Endothelial cell of hepatic sinusoid (primary cell): Measurements from ENCODE around the gene GJA5.
"Not testable (repeated sequence)": the region's sequence is repeated elsewhere in the genome, so short reads cannot be mapped to it uniquely, and the experiment has no call there.

Experiments used
- in situ Hi-C: cut with HindIII; loops from 2 replicates; pipeline ENCODE4 v1.10.0; 2017; ENCODE audit warnings: low sequenced_read_pairs

Gene GJA5

GRCh38 chr1:147735423-147735822, 25.0 kb downstream of the GJA5 start:
- in situ Hi-C loops, result loop anchor here (5.0 kb wide), 2 partner anchors 47 to 63 kb away; partner anchors contain the start of gene ACP6

- in situ Hi-C loops, result not testable (repeated sequence)
Observed at GRCh38 chr1:147734291-147734841, 26.0 kb downstream of the GJA5 start.

DNA sequence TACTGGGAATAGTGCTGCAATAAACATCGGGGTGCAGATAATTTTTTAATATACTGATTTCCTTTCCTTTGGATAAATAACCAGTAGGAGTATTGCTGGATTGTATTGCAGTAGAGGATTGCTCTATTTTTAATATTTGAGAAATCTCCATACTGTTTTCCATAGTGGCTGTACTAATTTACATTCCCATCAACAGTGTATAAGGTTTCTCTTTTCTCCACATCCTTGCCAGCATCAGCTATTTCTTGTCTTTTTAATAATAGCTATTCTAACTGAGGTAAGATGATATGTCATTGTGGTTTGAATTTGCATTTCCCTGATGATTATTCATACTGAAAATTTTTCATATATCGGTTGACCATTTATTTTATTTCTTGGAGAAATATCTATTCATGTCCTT, 31.1 kb downstream of the GJA5 start:
- in situ Hi-C loops, result no loop called here

DNA sequence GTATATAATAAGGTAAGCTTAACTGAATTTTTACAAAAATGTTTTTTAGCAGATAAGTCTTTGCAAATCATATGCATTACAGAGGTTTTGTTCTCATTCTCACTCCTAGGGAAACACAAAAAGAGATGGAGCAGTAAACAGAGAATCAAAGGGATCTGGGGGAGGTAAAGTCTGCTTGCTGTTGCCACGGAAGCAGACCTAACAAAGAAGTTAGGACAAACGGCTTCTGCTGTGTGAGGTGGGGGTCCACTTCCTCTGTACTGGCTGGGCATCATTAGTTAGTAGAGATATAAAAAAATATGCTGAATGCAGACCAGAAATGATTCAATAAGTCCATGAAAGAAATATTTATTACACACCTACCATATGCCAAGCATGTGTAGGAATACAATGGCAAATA, 34.2 kb downstream of the GJA5 start:
- in situ Hi-C loops, result no loop called here

DNA sequence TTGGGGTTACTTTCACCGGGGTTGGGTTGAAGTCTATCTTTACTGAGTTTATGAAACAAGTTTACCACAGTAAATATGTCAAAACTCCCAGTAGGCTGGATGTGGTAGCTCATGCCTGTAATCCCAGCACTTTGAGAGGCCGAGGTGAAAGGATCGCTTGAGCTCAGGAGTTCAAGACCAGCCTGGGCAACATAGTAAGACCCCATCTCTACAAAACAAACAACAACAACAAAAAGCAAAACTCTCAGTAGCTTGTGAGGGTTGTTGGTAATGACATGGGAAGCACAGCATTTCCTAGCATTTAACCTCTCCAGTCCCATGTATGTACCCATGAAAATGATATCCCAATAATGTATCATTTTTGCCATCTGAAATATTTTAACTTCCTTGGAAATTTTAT, 34.7 kb downstream of the GJA5 start:
- in situ Hi-C loops, result no loop called here

DNA sequence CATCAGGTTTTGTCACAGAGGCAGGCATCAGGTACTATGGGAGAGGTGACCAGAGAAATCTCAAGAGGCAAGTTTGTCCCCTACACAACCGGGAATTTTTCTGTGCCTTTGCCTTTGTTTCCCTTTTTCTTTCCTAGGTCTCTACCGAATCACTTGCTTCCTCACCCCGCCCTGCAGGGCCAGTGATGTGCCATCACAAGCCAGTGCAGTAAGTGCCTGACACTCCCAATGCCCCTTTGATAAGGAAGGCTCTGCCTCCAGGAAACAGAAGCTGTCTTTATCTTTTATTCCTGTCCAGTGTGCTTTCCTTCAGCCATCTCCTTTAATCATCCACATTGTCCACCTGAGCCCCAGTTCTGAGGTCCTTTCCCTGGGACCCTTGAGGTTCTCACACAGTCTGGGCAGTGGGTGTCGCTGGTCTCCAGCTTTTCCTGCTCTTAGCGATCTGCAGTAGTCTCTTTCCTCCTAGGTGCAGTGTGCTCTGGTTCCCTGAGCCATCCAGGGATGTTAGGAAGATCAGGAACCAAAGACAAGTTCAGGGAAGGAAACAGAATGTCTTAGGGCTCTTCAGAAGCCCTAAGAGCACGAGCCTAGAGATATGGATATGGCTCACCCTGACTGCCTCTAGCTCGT, 36.6 kb downstream of the GJA5 start:
- in situ Hi-C loops, result no loop called here

- in situ Hi-C loops, result no loop called here
Observed at GRCh38 chr1:147722124-147722523, 38.3 kb downstream of the GJA5 start.

- in situ Hi-C loops, result no loop called here
Observed at GRCh38 chr1:147721716-147722115, 38.7 kb downstream of the GJA5 start.

- in situ Hi-C loops, result no loop called here
Observed at GRCh38 chr1:147720557-147720956, 39.8 kb downstream of the GJA5 start.

- in situ Hi-C loops, result no loop called here
Observed at GRCh38 chr1:147719711-147720225, 40.6 kb downstream of the GJA5 start.

DNA sequence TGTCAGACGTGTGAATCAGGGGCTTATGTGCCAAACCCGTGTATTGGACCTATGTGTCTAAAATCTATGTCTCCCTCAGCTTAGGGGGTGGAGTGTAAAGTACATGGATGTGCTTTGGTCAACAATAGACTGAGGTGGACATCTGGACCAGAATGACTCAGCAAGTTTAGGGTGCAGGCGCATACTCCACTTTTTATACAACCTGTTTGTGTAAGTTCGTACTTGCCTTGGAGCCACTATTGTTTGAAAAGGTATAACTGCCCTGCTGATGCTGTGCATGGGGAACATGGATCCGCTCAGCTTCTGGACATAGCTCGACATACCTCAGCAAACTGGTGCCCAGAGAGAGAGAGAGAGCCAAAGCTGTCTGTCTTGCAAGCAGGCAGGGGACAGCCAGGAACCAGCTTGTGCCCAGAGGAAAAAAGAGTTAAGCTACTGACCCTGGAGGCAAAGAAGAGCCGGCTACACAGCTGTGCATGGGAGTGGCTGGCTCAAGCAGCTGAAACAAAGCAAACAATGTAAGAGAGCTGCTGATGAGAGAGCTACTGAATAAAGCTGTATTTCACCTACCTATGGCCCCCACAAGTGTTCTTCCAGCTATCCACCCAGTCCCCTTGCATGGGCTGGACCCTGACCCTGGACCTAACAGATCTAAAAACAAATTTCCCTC, 41.2 kb downstream of the GJA5 start:
- in situ Hi-C loops, result no loop called here

DNA sequence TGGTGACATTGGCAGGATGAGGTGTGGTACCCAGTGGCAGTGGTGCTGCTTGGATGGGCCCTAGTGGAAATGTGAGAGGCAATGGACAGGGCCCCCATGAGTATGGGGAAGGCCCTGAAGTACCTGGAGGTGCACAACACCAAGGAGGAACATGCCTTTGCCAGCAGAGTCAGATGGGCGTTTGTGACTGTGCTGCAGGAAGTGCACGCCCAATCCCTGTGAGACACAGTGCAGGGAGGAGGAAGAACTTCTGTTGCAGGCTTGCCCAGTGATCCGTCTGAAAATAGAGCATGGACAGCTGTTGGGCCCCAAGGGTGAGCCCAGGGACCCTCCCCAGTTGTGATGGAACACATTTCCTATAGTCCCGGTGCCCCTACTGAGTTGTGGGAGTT, 42.7 kb downstream of the GJA5 start:
- in situ Hi-C loops, result no loop called here

DNA sequence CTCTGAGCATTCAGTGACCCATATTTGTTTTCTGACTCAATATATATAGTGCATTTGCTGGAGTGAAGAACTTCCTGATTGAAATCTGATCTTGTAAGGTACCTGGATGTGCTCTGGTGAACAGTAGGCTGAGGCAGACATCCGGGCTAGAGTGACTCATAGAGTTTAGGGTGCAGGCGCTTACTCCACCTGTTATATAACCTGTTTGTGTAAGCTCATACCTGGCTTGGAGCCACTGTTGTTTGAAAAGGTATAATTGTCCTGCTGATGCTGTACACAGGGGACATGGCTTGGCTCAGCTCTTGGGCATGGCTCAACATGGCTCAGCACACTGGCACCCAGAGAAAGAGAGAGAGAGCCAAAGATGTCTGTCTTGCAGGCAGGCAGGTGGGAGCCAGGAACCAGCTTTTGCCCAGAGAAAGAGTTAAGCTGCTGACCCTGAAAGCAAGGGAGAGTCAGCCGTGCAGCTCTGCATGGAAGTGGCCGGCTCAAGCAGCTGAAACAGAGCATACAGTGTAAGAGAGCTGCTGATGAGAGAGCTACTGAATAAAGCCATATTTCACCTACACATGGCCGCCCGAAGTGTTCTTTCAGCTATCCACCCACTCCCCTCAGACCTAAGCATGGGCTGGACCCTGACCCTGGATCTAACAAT, 43.2 kb downstream of the GJA5 start:
- in situ Hi-C loops, result no loop called here

GRCh38 chr1:147712605-147713004, 47.8 kb downstream of the GJA5 start:
- in situ Hi-C loops, result no loop called here
